Sigmoid colon (tissue), 7 donors: ENCODE data around the gene BEST1. TPM values are rescaled to one million over a fixed set of nuclear protein-coding genes. Genes with fewer than 3 reads are reported as not detected.

Experiments used
- DNase-seq: peaks from one replicate; pipeline ENCODE4 v3.0.0-alpha.2; 2019
- H3K27ac ChIP-seq, 4 donors: fragments of 200-600 bp; sonication (generic); one replicate each; pipeline ENCODE4 v1.5.1; 2016 to 2019; ENCODE audit warnings: mild to moderate bottlenecking in 1 of 4
- H3K27me3 ChIP-seq, 3 donors: fragments of 200-600 bp; sonication (generic); one replicate each; pipeline ENCODE4 v1.5.1; 2019; ENCODE audit warnings: mild to moderate bottlenecking in 1 of 3
- H3K36me3 ChIP-seq, 4 donors: fragments of 200-600 bp; sonication (generic); one replicate each; pipeline ENCODE4 v1.5.1; 2016 to 2019
- H3K4me1 ChIP-seq, 4 donors: fragments of 200-600 bp; sonication (generic); one replicate each; pipeline ENCODE4 v1.5.1; 2017 to 2019
- H3K4me3 ChIP-seq, 4 donors: fragments of 200-600 bp; sonication (generic); one replicate each; pipeline ENCODE4 v1.5.1; 2017 to 2019; ENCODE audit warnings: mild to moderate bottlenecking in 2 of 4, moderate library complexity in 1 of 4
- H3K9me3 ChIP-seq, 4 donors: fragments of 200-600 bp in 3 of 4; sonication (generic) in 3 of 4; one replicate each; pipeline versions ENCODE4 v1.5.1 to v1.6.1; 2013 to 2019
- CTCF ChIP-seq, 4 experiments: fragments of 450-650 bp in 3 of 4; fragments of 200-600 bp in 1 of 4; IDR thresholded peaks; one replicate each; pipeline ENCODE4 v1.5.1; 2016 to 2019; ENCODE audit warnings: antibody characterized with exemption in 4 of 4, mild to moderate bottlenecking in 3 of 4, moderate library complexity in 2 of 4
- EP300 ChIP-seq, 4 donors: sonication (generic); formaldehyde crosslinking; IDR thresholded peaks; one replicate each; pipeline ENCODE4 v1.6.1; 2017; ENCODE audit warnings: antibody characterized with exemption in 4 of 4
- POLR2A ChIP-seq, 2 donors: fragments of 450-650 bp; IDR thresholded peaks; one replicate each; pipeline ENCODE4 v1.6.1; 2016; ENCODE audit warnings: antibody characterized with exemption in 2 of 2, mild to moderate bottlenecking in 2 of 2, moderate library complexity in 2 of 2
- POLR2AphosphoS5 ChIP-seq, 4 donors: sonication (generic); formaldehyde crosslinking; IDR thresholded peaks; one replicate each; pipeline ENCODE4 v1.6.1; 2017; ENCODE audit warnings: antibody characterized with exemption in 4 of 4
- WGBS, 2 donors: extraction: QIAGEN DNeasy Blood & Tissue Kit; methylation state at CpG; one replicate each; pipeline ENCODE4 v1.1.7; 2013; 5-methylcytosine and 5-hydroxymethylcytosine counted together
- intact Hi-C: fragments of 100-400 bp; cut with DNase I; formaldehyde crosslinking; loops from one replicate; pipeline ENCODE4 v1.15.1; 2023
- polyA plus RNA-seq, 3 donors: library from polyadenylated mRNA; stranded (reverse); fragments of 200-250 nt; gene quantifications; one replicate each; pipeline ENCODE4 v1.2.3, GENCODE V29; 2013
- total RNA-seq, 4 donors: library from RNA; depleted of rRNA; stranded (reverse); fragments of >200 nt; gene quantifications; one replicate each; pipeline ENCODE4 v1.1.0, GENCODE V29; 2016
- donor health status: healthy with polysubstance abuse.
- donor health status: Bipolar disorder and iron deficiency.
- donor health status: healthy.

Gene BEST1
- total and polyA plus RNA-seq, 7 donors, result 0.83 to 9.6 (median 4.3) TPM

- H3K9me3 ChIP-seq, result no peaks in the 10 kb centered on the region
- H3K27ac ChIP-seq, result no peak overlapping the region
- no peak for TF ChIP-seq CTCF (IDR thresholded peaks at IDR 0.05)
- TF ChIP-seq POLR2A (IDR thresholded peaks at IDR 0.05), result no peak
- TF ChIP-seq EP300 (IDR thresholded peaks at IDR 0.05), result no peak
- TF ChIP-seq POLR2AphosphoS5 (IDR thresholded peaks at IDR 0.05), result no peak
- intact Hi-C loops, result no loop called here
- H3K27me3 ChIP-seq, result no peaks in the 10 kb centered on the region
- H3K4me1 ChIP-seq, result peaks cover 0 to 16% (median 4%) of the 10 kb centered on the region in 4 donors
- WGBS, 2 donors, result 92 to 95% methylated on average over 13 of the region's 13 CpGs
- H3K4me3 ChIP-seq, result no peak overlapping the region
- H3K36me3 ChIP-seq, result peaks cover 0 to 54% (median 4%) of the 10 kb centered on the region in 4 donors
- no peak for DNase-seq
Measured at GRCh38 chr11:61905067-61905696, 45.0 kb upstream of the BEST1 start.

GRCh38 chr11:61905801-61906521 is 44.2 kb upstream of the BEST1 start:
- H3K27ac ChIP-seq, result no peak overlapping the region
- 86 to 91% methylated on average over 14 of the region's 14 CpGs for WGBS, 2 donors
- DNase-seq, result no peak
- no peaks in the 10 kb centered on the region for H3K9me3 ChIP-seq
- H3K27me3 ChIP-seq, result no peaks in the 10 kb centered on the region
- peaks cover 0 to 16% (median 4%) of the 10 kb centered on the region in 4 donors for H3K4me1 ChIP-seq
- TF ChIP-seq CTCF (IDR thresholded peaks at IDR 0.05) (no peak), POLR2A (IDR thresholded peaks at IDR 0.05) (no peak), POLR2AphosphoS5 (IDR thresholded peaks at IDR 0.05) (no peak), EP300 (IDR thresholded peaks at IDR 0.05) (no peak)
- intact Hi-C loops, result no loop called here
- H3K36me3 ChIP-seq, result peaks cover 0 to 54% (median 4%) of the 10 kb centered on the region in 4 donors
- H3K4me3 ChIP-seq, result no peak overlapping the region

- WGBS, 2 donors, result 87 to 90% methylated on average over 14 of the region's 14 CpGs
- H3K4me3 ChIP-seq, result no peak overlapping the region
- DNase-seq, result no peak
- TF ChIP-seq POLR2A (IDR thresholded peaks at IDR 0.05), result no peak
- no peak for TF ChIP-seq POLR2AphosphoS5 (IDR thresholded peaks at IDR 0.05)
- no peak for TF ChIP-seq CTCF (IDR thresholded peaks at IDR 0.05)
- no peak for TF ChIP-seq EP300 (IDR thresholded peaks at IDR 0.05)
- intact Hi-C loops, result no loop called here
- no peaks in the 10 kb centered on the region for H3K27me3 ChIP-seq
- H3K36me3 ChIP-seq, result peaks cover 0 to 50% (median 4%) of the 10 kb centered on the region in 4 donors
- H3K27ac ChIP-seq, result no peak overlapping the region
- no peaks in the 10 kb centered on the region for H3K9me3 ChIP-seq
- H3K4me1 ChIP-seq, result peaks cover 0 to 16% (median 4%) of the 10 kb centered on the region in 4 donors
Measured at GRCh38 chr11:61906522-61906909, 43.6 kb upstream of the BEST1 start.

- Histone ChIP-seq H3K4me3 (no peak overlapping the region), H3K27me3 (no peaks in the 10 kb centered on the region), H3K9me3 (no peaks in the 10 kb centered on the region), H3K4me1 (peaks cover 0 to 20% (median 4%) of the 10 kb centered on the region in 4 donors), H3K36me3 (peaks cover 0 to 42% (median 4%) of the 10 kb centered on the region in 4 donors), H3K27ac (no peak overlapping the region)
- TF ChIP-seq POLR2AphosphoS5 (IDR thresholded peaks at IDR 0.05) (no peak), CTCF (IDR thresholded peaks at IDR 0.05) (no peak), EP300 (IDR thresholded peaks at IDR 0.05) (no peak), POLR2A (IDR thresholded peaks at IDR 0.05) (no peak)
- WGBS, 2 donors, result 94% methylated on average over 19 of the region's 19 CpGs
- DNase-seq, result no peak
- intact Hi-C loops, result no loop called here
Measured at GRCh38 chr11:61907282-61907681, 42.9 kb upstream of the BEST1 start.
